SKM-1 (cell line): Measurements from ENCODE around the gene CACNG3.
"Not testable (repeated sequence)": the region's sequence is repeated elsewhere in the genome, so short reads cannot be mapped to it uniquely, and the experiment has no call there.

Experiments used
- DNase-seq: peaks from one replicate; lab custom pipeline; 2025; ENCODE audit not compliant: unreplicated experiment; lab: John Stamatoyannopoulos, UW

Gene CACNG3

GRCh38 chr16:24255456-24256371, at the start of gene CACNG3:
TSS of gene CACNG3 (plus strand) at chr16:24256335. CDS start at chr16:24256755, 420 bp downstream.
- DNase-seq = no peak

- no peak for DNase-seq
Measured at GRCh38 chr16:24206926-24207325, 49.2 kb upstream of the CACNG3 start.

- no peak for DNase-seq
Measured at GRCh38 chr16:24208710-24209109, 47.4 kb upstream of the CACNG3 start.

- DNase-seq = no peak
Measured at GRCh38 chr16:24214992-24215391, 41.1 kb upstream of the CACNG3 start.

GRCh38 chr16:24216961-24217360, 39.2 kb upstream of the CACNG3 start:
- DNase-seq = no peak

- no peak for DNase-seq
Measured at GRCh38 chr16:24217461-24217860, 38.7 kb upstream of the CACNG3 start.

- DNase-seq = no peak
Measured at GRCh38 chr16:24218299-24218698, 37.8 kb upstream of the CACNG3 start.

- no peak for DNase-seq
Measured at GRCh38 chr16:24221219-24221618, 34.9 kb upstream of the CACNG3 start.

- DNase-seq = no peak
Measured at GRCh38 chr16:24228514-24228913, 27.6 kb upstream of the CACNG3 start.

GRCh38 chr16:24232936-24233335, 23.2 kb upstream of the CACNG3 start:
- DNase-seq = no peak

- no peak for DNase-seq
Measured at GRCh38 chr16:24234737-24235136, 21.4 kb upstream of the CACNG3 start.

- DNase-seq = no peak
Measured at GRCh38 chr16:24235806-24236205, 20.3 kb upstream of the CACNG3 start.

- DNase-seq = not testable (repeated sequence)
Measured at GRCh38 chr16:24238846-24239245, 17.3 kb upstream of the CACNG3 start.

GRCh38 chr16:24246911-24247607, 9.1 kb upstream of the CACNG3 start:
- DNase-seq = no peak

GRCh38 chr16:24253192-24253591, 2.9 kb upstream of the CACNG3 start:
- no peak for DNase-seq

GRCh38 chr16:24257958-24258357, 1.8 kb downstream of the CACNG3 start:
- no peak for DNase-seq

- no peak for DNase-seq
Measured at GRCh38 chr16:24258791-24259190, 2.7 kb downstream of the CACNG3 start.

GRCh38 chr16:24262816-24263215, 6.7 kb downstream of the CACNG3 start:
- no peak for DNase-seq

- no peak for DNase-seq
Measured at GRCh38 chr16:24270721-24271442, 14.7 kb downstream of the CACNG3 start.

- no peak for DNase-seq
Measured at GRCh38 chr16:24272379-24272778, 16.2 kb downstream of the CACNG3 start.

- DNase-seq = no peak
Measured at GRCh38 chr16:24273508-24274182, 17.5 kb downstream of the CACNG3 start.
